NOMO-1 (cell line): Measurements from ENCODE around the gene ACSF2.
A peak's percentile ranks its signal among the peaks of the same experiment; 100 is the strongest.
"Not testable (repeated sequence)": the region's sequence is repeated elsewhere in the genome, so short reads cannot be mapped to it uniquely, and the experiment has no call there.

Source experiments
- DNase-seq, 2 experiments: peaks; one replicate each; lab custom pipeline; 2025; ENCODE audit not compliant: unreplicated experiment in 2 of 2; lab: John Stamatoyannopoulos, UW

ACSF2 gene

DNA sequence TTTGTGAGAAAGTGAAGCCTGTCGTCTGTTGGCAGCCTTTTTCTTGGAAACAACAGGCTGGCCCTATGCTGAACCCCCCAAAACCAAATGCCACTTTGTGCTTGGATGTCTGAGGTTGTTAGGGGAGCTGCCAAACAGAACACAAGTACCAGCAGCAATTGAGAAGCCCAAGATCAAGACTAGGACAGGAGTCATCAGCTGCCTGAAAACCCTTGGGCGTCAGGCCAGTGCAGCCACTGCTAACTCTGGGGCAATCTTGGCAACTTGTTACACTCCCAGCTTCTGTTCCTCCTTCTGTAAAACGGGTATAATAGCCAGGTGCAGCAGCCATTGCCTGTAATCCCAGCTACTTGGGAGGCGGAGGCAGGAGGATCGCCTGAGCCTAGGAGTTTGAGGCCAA lies 19.4 kb upstream of the ACSF2 start:
- no peak for DNase-seq

DNA sequence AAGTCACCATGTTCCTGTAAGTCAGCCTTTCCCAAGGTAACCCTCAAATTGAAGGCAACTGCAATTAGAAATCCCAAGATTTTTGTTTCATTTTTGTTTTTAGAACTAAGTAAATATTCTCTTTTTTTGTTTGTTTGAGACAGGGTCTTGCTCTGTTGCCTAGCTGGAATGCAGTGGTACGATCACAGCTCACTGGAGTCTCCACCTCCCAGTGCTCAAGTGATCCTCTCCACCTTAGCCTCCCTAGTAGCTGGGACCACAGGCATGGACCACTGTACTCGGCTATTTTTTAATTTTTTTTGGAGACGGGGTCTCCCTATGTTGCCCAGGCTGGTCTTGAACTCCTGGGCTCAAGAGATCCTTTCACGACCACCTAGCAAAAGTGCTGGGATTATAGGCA lies 18.1 kb upstream of the ACSF2 start:
- no peak for DNase-seq

DNA sequence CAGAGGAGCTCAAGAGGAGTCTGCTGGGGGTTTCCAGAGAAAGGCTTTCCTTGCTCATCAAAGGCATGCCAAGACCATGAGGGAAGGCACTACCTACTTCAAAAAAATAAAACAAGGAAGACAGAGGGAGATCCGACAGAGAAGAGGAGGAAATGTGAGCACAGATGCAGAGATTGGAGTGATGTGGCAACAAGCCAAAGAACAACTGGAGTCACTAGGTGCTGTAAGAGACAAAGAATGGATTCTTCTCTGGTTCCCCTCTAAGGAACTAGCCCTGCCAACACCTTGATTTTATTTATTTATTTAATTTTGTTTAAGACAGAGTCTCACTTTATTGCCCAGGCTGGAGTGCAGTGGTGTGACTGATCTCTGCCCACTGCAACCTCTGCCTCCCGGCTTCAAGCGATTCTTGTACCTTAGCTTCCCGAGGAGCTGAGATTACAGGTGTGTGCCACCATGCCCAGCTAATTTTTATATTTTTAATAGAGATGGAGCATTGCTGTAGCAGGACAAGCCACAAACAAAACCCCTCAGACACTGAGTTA lies 13.8 kb upstream of the ACSF2 start:
- no peak for DNase-seq

DNA sequence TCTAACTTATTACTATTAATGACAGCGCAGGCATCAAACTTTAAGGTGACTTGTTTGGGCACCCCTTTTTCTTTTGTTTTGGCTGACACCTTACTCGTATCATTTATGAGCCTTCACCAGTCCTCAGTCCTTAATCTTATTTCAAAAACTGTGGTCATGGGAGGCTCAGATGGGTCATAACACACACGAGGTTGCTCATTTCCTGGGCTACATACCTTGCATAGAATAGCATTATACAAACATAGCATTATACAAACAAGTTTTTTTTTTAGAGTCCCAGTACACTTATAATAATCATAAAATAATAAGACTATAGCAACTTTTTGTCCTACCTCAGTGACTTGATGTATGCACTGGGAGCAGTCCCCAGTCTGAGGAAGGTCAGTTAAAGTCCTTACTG lies 11.2 kb upstream of the ACSF2 start:
- DNase-seq = no peak

DNA sequence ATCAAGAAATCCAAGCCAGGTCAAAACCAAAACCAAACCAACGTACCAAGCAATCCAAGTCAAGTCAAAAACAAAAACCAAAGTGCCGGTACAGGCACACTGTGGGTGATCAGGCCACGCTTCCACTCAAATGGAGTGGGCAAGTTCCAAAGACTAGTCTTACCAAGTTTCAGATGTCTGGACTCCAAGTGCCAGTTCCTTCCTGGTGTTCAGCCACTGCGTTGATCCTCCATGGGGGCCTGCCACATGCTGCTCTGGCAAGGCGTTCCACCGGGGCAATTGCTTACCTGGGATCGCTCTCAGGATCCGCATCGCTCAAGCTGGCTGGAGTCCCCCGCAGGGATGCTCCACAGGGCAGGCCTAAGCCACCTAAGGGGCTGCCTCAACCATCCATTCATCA lies 6.4 kb upstream of the ACSF2 start:
- not testable (repeated sequence) for DNase-seq

DNA sequence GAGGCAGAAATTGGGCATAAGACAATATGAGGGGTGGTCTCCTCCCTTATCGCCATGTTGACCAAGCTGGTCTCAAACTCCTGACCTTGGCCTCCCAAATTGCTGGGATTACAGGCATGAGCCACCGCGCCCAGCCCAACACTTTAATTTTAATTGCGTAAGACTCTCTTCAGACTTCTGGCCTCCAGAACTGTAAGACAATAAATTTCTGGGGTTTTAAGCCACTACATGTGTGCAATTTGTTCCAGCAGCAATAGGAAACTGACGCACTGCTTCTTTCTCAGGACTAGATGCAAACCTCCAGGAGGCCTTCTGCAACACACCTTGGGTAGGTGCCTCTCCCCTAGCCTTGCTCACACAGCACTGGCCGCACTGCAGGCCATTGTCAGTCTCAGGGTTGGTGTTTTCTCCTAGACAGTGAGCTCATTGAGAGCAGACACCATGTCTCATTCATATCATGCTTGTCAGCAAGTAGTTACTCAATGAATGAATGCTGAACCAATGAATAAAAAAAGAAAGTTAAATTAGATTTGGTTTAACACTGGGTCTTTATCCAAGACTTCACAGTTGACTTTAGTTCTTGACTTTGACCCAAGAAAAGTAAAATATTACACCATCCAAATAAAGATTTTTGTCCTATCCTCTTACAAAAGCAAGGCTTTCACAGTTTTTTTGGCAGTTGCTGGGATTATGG lies 5.5 kb upstream of the ACSF2 start:
- peak; percentile 50 to 77 for DNase-seq

DNA sequence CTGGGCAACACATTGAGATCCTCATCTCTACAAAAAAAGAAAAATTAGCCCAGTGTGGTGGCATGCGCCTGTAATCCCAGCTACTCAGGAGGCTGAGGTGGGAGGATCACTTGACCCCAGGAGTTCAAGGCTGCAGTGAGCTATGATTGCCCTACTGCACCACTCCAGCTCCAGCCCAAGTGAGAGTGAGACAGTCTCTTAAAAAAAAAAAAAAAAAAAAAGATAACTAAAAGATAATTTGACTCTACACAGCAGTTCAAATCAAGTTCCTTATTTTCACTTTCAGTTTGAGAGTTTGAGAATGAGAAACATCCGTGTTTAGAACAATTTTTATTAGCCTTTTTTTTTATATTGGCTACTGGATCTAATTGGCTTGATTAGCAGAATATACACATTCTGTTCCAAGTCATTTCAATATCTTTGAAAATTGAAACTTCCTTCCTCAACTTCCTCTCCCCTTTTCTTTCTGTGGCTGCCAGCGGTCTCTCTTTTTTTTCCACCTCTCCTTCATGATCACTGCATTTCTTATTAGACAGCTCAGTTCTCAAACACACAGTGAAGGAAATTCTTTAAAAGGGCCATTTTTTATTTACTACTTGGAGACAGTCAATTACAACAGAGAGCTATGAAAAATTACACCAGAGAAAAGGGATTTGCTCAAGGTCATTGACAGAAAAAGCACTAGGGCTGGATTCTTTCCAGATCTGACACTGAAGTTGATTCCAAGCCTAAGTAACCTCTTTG lies 4.5 kb upstream of the ACSF2 start:
- DNase-seq = peak; percentile 4 to 70

DNA sequence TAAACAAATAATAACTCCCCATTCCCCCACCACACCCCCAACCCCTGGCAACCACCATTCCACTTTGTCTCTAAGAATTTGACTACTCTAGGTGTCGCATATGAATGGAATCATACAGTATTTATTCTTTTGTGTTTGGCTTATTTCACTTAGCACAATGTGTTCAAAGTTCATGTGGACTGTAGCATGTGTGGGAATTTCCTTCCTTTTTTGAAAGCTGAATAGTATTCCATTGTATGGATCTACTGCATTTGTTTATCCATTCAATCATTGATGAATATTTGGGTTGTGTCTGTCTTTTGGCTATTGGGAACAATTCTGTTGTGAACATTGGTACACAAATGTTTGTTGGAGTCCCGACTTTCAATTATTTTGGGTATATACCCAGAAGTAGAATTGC lies 3.3 kb upstream of the ACSF2 start:
- DNase-seq = no peak

DNA sequence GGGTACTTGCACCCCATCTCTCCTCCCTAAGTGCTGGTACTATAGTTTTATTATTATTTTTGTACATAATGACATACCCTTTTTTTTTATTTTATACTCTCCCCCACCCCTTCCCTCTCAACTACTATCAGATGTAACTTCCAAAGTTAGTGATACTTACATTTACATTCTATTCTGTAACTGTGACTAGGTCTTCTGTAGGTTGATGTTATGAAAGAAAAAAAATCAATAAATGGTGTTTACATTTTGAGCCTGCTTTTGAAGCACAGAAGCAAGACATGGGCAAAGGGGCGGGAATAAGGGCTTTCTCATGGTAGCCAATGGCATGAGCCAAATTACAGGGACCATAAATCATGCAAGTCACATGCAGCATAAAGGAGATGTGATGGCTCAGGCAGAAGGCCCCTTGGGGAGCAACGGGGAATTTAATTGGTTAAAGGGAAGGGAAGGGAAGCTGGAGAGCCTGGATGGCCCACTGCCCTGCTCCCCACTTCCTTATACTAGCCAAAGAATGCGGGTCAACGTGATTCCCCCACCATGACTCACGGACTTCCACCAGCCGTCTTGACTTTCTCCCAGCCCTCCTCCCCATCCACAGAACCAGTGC lies 2.4 kb upstream of the ACSF2 start:
- DNase-seq = peak; percentile 50 to 76

DNA sequence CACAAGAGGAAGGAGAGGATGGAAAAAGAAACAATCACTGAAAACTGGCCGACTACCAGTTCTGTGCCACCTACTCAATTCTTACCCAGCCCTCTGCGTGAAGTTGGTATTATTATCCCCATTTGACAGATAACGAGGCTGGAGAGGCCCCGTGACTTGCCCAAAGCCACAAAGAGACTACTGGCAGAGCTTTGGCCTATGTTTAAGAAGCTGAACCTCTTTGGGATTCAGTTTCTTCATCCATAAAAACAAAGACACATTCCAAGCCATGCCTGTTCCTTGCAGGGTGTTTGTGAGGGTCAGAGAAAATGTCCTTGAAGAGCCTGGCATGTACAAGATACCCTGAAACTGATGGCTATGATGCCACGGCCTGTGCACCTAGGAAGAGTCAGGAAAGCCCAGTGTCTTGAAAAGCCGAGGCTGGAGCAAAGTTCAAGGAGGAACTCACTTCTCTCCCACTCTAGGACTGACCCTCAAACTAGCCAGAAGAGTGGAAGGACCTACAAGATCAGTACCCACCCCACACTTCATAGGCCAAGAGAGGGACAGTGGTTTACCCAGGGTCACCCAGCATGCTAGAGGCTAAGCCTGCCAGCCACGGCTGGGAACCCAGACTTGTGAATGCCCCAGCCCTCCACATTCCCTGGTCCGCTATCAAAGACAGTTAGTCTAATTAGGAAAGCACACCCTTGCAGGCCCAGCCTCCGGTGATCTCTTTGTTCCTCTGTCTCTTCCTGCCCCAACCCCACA lies 1.6 kb upstream of the ACSF2 start:
- DNase-seq = no peak

DNA sequence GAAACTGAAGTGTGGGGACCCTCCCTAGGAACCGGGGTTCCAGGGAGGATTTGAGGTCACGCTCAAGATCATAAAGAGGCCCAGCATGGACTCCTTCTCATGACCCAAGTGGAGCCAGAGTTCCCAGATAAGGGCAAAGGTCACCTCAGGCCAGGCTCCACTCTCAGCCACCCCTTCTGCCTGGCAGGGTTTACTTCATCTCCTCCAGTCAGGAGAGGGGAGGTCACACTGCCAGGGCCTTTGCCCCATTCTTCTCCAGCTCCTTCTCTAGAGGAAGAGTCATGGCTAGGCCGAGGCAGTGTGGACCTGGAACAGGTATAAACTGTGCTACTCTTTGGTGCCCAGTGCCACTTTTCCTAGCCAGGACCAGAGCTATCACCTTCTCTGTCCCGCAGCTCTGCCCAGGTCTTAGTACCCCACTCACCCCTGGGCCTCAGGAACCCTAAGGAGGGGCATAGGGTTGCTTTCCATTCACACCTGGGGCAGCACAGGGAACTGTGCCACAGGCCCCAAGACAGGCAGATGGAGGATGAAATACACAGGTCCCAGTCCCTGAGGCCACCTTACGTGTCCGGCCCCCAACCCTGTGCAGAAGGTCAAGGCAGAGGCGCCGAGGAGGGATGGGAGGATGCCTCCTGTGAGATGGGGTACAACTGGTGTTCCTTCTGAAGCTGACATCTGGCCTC lies 879 bp upstream of the ACSF2 start:
- DNase-seq = no peak

DNA sequence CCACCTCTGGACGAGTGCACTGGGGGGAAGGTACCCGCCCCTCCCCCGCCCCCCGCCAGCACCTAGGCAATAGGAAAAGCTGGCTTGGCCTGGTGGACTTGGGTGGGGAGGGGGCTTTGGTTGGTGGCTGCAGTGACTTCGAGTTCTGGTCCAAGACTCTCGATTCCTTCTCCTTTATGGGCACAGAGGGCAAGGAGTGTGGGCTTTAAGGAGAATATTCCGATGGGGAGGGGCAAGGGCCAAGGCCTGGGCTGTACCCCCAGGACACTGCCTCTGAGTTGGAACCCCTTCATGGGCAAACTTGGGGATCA lies 409 bp downstream of the ACSF2 start:
- DNase-seq = no peak

DNA sequence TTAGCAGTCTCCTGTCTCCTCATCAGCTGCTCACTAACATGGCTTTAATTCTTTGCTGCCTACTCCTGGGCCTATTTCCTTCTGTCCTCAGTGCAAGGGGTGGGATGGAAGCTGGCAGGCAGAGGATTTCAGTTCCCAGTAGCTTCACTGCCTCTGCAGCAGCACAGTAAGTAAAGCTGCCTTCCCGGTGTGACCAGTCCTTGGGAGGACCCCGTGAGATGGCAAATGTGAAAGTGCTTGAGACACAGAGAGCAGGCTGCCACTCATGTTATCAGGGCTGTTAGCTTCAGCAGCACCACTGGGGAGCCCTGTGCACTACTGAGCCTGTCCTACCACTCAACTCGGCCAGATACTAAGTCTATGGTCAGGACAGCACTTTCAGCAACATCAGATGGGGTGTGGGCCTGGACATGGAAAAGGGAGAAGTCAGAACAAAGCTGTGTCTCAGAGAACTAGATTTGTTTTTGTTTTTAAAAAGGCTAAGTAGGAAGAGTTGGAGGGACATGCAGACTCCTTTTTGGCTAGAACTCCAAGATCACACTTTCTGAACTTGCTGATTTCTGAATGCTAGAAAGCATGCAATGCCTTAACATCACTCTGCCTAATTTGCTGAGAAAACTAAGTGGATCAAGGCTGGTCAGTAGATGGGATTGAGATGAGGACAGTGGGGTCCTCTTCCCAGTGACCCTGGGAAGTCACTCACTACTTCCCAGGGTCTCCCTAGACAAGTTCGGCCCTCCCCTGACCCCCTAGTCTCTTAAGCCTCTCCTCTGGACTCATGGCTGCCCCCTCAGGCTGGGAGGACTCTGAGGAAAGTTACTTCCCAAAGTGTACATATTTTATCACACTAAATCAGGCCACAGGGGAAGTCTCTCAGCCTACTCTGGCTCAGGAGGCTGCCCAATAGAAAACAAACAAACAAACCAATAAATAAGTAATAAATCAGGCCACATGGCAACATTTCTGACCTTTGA lies 1.1 kb downstream of the ACSF2 start:
- DNase-seq = peak; percentile 9 to 23

DNA sequence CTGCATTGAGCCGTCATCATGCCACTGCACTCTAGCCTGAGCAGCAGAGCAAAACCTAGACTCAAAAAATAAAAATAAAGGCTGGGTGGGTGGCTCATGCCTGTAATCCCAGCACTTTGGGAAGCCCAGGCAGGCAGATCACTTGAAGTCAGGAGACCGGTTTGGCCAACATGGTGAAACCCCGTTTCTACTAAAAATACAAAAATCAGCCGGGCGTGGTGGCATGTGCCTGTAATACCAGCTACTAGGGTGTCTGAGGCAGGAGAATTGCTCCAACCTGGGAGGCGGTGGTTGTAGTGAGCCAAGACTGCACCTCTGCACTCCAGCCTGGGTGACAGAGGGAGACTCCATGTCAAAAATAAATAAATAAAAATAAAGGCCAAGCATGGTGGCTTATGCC lies 2.1 kb downstream of the ACSF2 start:
- not testable (repeated sequence) for DNase-seq

DNA sequence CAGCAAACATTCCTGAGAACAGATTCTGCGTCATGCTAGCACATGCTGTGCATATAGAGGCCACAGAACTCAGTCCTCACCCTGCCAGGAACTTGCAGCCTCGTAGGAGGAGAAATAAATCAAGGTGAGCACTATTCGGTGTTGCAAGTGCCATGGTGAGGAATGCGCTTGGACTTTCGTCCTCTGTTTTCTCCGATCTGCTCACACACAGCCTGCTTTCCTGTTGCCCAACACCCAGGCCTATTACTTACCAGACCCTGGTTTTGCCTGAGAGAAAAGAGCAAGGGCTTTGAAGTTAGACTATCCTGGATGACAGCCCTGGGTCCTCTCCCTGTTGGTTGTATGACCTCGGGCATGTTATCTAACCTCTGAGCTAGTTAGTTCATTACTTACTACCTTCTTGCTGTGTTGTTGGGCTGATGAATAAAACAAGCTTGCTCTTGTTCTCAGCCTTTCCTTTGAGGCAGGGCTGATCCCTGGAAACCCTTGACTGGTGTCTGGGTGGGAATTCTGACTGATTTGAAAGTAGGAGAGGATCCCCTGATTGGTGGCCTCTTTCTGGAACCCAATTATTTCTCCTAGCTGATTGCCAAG lies 2.9 kb downstream of the ACSF2 start:
- DNase-seq = no peak

DNA sequence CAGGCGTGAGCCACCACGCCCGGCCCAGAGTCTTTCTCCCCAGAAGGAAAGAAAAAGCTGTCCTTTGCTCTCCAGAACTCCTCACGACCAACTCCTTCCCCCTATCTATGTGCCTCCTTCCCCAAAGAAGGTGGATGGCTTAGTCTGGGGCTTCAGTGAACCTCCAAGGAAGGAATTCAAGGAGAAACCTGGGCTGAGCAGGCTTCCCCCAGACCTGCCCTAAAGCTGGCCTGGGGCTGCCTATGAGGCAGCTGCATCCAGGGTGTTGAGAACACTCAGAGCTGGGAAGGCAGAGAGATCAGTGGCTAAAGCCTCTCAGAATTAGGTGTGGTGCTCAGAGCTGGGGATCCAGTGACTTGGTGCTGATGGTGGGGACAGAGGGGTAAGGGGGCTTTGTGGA lies 3.8 kb downstream of the ACSF2 start:
- DNase-seq = no peak

DNA sequence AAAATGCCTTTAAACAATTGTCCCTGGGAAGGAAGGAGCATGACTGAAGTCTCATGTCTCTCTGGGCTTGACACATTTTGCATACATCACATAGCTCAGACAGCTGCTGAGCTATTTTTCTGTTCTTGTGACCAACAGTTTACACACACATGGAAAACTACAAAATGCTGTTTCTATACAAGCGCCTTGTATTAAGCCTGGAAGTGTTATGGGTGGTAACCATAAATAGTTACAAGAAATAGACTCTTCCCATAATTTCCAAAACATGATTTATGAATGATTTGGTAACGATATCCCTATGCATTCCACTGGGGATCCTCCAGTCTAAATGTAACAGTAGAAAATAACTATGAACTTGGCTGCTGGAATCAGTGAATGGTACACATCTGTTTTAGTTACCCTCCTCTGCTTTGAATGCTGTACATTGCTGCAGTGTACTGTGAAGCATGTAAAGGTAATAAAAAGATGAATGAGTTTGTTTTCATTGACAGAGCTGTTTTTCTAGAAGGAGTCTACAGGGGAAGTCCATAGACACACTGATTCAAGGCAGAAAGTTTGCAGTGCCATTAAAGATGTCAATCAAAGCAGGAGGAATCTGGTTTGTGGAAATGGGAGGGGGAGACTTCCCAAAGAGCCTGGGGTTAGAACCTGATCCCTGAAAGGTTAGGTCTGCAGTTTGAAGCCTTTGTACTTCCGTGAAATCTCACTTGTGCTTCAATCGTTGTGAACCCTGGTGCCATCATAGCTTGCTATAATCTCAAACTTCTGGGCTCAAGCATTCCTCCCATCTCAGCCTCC lies 5.0 kb downstream of the ACSF2 start:
- no peak for DNase-seq

DNA sequence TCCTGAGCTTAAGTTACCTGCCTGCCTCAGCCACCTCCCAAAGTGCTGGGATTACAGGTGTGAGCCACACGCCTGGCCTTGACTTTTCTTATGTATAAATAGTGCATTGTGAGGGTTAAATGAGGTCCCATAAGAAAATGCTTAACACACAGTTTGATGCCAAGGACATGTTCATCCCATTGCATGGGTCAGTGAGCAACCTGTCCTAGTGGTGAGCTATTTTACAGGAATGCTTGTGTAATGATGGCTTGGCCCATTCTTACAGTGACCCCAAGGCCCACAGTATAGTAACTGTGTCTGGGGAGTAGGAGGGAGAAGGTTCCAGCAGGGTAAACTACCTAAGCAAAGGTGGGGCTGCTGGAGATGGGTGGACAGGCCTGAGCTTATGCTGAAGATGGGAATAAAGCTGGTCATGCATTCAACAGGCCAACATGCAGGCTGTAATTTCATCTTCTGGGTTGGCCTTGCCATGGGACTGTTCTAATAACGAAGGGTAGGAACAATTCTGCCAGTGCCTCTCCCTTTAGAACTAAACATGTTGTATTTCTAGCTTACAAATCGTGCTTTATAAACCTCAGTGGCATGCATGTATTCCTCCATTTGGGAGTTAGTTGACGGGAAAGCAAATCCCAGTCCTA lies 6.2 kb downstream of the ACSF2 start:
- DNase-seq = no peak
